Caco-2 (cell line): Measurements from ENCODE around the gene TKTL1. TPM values are rescaled to one million over a fixed set of nuclear protein-coding genes. Genes with fewer than 3 reads are reported as not detected.

Experiments used
- BruUV-seq: library from RNA; stranded (reverse); fragments of 400-500 nt; replicated peaks from 2 replicates; lab custom pipeline; 2021; lab: Mats Ljungman, UMichigan
- CTCF ChIA-PET: fragments of 300-600 bp; sonication (Branson Sonifier 250); formaldehyde crosslinking; loops from one replicate; lab custom pipeline; 2022; ENCODE audit warnings: antibody characterized with exemption; lab: Charles Lee
- POLR2A ChIA-PET: fragments of 300-600 bp; sonication (Branson Sonifier 250); formaldehyde crosslinking; loops from one replicate; lab custom pipeline; 2022; ENCODE audit warnings: antibody characterized with exemption; lab: Charles Lee
- DNase-seq, 2 experiments: peaks; one replicate each; pipeline versions ENCODE4 v3.0.0 to v3.0.0-alpha.2; 2020 to 2022
- H3K27me3 ChIP-seq: replicated peaks from 2 replicates; pipeline ENCODE4 v1.6.0; 2011; ENCODE audit warnings: low read length; ENCODE audit not compliant: control insufficient read depth, insufficient read depth
- H3K36me3 ChIP-seq: 2 replicates; pipeline ENCODE4 v1.5.1; 2011; ENCODE audit warnings: low read length; ENCODE audit not compliant: control insufficient read depth, insufficient read depth
- H3K4me1 ChIP-seq: fragments of 250-450 bp; sonication (Bioruptor Pico); 2 replicates; pipeline ENCODE4 v1.5.1; 2020; ENCODE audit warnings: mild to moderate bottlenecking
- H3K4me3 ChIP-seq: 2 replicates; pipeline ENCODE4 v1.5.1; 2011; ENCODE audit warnings: low read depth, mild to moderate bottlenecking, control low read depth, low read length
- H3K9me3 ChIP-seq: fragments of 250-450 bp; sonication (Bioruptor Pico); 2 replicates; pipeline ENCODE4 v1.5.1; 2020; ENCODE audit warnings: mild to moderate bottlenecking, moderate library complexity
- H3K27ac Mint-ChIP-seq: one replicate; pipeline ENCODE4 v1.8.0; 2022; ENCODE audit warnings: mixed read lengths; ENCODE audit not compliant: unreplicated experiment
- H3K27me3 Mint-ChIP-seq: one replicate; pipeline ENCODE4 v1.8.0; 2022; ENCODE audit warnings: mixed read lengths; ENCODE audit not compliant: insufficient read depth, unreplicated experiment
- H3K36me3 Mint-ChIP-seq: one replicate; pipeline ENCODE4 v1.8.0; 2022; ENCODE audit warnings: mild to moderate bottlenecking, mixed read lengths; ENCODE audit not compliant: insufficient read depth, unreplicated experiment
- H3K4me1 Mint-ChIP-seq: one replicate; pipeline ENCODE4 v1.8.0; 2022; ENCODE audit warnings: low read depth, mixed read lengths; ENCODE audit not compliant: unreplicated experiment
- H3K4me3 Mint-ChIP-seq: one replicate; pipeline ENCODE4 v1.8.0; 2022; ENCODE audit warnings: mild to moderate bottlenecking, moderate library complexity, mixed read lengths; ENCODE audit not compliant: unreplicated experiment
- H3K9me3 Mint-ChIP-seq: one replicate; pipeline ENCODE4 v1.8.0; 2022; ENCODE audit warnings: mixed read lengths; ENCODE audit not compliant: unreplicated experiment
- intact Hi-C: fragments of 100-400 bp; cut with micrococcal nuclease; formaldehyde crosslinking; loops from one replicate; pipeline ENCODE4 v1.10.0; 2022; ENCODE audit not compliant: unreplicated experiment
- total RNA-seq: library from RNA; stranded (reverse); gene quantifications from 2 replicates; pipeline ENCODE4 v1.2.3, GENCODE V29; 2022
- TF ChIP-seq, protein P1 (sequence below), 2 experiments: fragments of 200-600 bp in 1 of 2; IDR thresholded peaks; 1 replicate in 1 of 2; 2 replicates in 1 of 2; pipeline versions ENCODE4 v1.5.1 to v1.8.0; 2011 to 2022; ENCODE audit warnings: antibody characterized with exemption in 1 of 2, control low read depth in 1 of 2, inconsistent platforms in 1 of 2, low read depth in 1 of 2, low read length in 1 of 2, mild to moderate bottlenecking in 1 of 2, moderate library complexity in 1 of 2; ENCODE audit not compliant: insufficient read depth in 1 of 2, severe bottlenecking in 1 of 2, unreplicated experiment in 1 of 2

The TKTL1 gene
- total RNA-seq, 1 experiment from 2014 or later, result not detected

DNA sequence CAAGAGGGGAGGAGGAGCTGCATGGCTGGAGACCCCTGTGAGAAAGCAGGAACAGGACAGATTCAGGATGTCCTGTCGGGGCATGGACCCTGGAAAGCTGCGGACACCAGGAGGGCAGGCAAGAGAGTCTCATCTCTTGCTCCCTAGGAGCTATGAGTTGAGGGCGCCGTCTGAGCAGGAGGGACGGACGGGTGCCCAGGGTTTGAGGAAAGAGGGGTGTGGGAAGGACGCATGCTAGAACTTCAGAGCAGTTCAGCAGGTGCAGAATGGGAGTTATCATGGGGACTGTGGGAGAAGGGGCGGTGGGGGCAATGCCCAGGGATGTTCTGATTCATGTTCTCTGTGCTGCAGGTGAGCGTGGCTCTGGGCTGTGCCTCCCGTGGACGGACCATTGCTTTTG lies 24.8 kb downstream of the TKTL1 start:
- H3K36me3 ChIP-seq, result no peaks in the 10 kb centered on the region
- DNase-seq, result no peak
- ChIA-PET POLR2A (no interaction called here), CTCF (no interaction called here)
- H3K4me1 ChIP-seq, result no peaks in the 10 kb centered on the region
- peaks cover 9% of the 10 kb centered on the region for H3K27me3 Mint-ChIP-seq
- no peaks in the 10 kb centered on the region for H3K4me1 Mint-ChIP-seq
- no peaks in the 10 kb centered on the region for H3K27me3 ChIP-seq
- no peak overlapping the region for H3K4me3 ChIP-seq
- no peak overlapping the region for H3K27ac Mint-ChIP-seq
- H3K36me3 Mint-ChIP-seq, result no peaks in the 10 kb centered on the region
- intact Hi-C loops, result no loop called here
- no peak overlapping the region for H3K4me3 Mint-ChIP-seq
- no peaks in the 10 kb centered on the region for H3K9me3 ChIP-seq
- H3K9me3 Mint-ChIP-seq, result no peaks in the 10 kb centered on the region
- TF ChIP-seq, protein P1, sequence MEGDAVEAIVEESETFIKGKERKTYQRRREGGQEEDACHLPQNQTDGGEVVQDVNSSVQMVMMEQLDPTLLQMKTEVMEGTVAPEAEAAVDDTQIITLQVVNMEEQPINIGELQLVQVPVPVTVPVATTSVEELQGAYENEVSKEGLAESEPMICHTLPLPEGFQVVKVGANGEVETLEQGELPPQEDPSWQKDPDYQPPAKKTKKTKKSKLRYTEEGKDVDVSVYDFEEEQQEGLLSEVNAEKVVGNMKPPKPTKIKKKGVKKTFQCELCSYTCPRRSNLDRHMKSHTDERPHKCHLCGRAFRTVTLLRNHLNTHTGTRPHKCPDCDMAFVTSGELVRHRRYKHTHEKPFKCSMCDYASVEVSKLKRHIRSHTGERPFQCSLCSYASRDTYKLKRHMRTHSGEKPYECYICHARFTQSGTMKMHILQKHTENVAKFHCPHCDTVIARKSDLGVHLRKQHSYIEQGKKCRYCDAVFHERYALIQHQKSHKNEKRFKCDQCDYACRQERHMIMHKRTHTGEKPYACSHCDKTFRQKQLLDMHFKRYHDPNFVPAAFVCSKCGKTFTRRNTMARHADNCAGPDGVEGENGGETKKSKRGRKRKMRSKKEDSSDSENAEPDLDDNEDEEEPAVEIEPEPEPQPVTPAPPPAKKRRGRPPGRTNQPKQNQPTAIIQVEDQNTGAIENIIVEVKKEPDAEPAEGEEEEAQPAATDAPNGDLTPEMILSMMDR (IDR thresholded peaks at IDR 0.05; ENCODE audit: insufficient read depth in 1 of 2, low read depth in 1 of 2, low read length in 1 of 2, severe bottlenecking in 1 of 2, unreplicated experiment in 1 of 2), result no peak
- no TSS peak for BruUV-seq

DNA sequence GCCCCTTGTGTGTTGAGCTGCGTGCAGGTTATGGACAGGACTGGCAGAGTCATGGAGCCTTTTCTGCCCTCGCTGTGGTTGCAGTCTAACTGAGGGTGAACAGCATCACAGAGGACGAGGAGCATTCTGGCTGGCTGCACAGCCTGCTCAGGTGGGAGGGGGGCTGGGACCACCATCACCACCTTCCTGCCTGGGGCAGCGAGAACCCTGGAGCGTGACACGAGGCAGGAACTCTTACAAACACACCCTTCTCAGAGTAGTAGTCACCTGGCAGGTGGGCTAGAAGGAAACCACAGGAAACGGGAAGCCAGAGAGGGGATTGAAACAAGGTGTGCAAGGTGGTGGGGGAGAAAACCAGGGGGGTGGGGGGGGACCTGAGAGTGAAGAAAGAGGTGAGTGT lies 25.6 kb downstream of the TKTL1 start:
- CTCF ChIA-PET, result no interaction called here
- POLR2A ChIA-PET, result no interaction called here
- H3K36me3 Mint-ChIP-seq, result no peaks in the 10 kb centered on the region
- intact Hi-C loops, result no loop called here
- no peak for DNase-seq
- no peaks in the 10 kb centered on the region for H3K27me3 ChIP-seq
- no peaks in the 10 kb centered on the region for H3K36me3 ChIP-seq
- H3K27ac Mint-ChIP-seq, result no peak overlapping the region
- TF ChIP-seq, protein P1 (IDR thresholded peaks at IDR 0.05; ENCODE audit: insufficient read depth in 1 of 2, low read depth in 1 of 2, low read length in 1 of 2, severe bottlenecking in 1 of 2, unreplicated experiment in 1 of 2), result no peak
- no peak overlapping the region for H3K4me3 ChIP-seq
- no peaks in the 10 kb centered on the region for H3K4me1 Mint-ChIP-seq
- no peaks in the 10 kb centered on the region for H3K4me1 ChIP-seq
- no peaks in the 10 kb centered on the region for H3K9me3 ChIP-seq
- no peak overlapping the region for H3K4me3 Mint-ChIP-seq
- no TSS peak for BruUV-seq
- H3K27me3 Mint-ChIP-seq, result peaks cover 9% of the 10 kb centered on the region
- no peaks in the 10 kb centered on the region for H3K9me3 Mint-ChIP-seq

DNA sequence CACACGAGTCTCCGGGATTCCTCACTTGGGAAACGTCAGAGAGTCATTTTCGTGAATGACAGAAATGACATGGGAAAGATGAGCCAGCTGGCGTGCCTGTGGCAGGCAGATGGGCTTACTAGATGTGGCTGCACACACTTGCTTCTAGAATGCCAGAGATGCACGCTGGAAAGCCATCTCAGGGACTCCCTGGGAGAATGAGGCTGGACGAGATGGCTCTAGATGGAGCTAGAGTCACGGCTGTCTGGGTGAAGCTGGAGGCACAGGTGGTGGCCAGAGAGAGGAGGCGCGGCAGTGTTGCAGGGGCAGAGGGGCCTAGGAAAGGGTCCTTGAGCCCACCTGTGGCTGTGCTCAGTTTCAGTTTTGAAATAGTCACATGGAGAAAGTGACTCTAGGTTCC lies 26.0 kb downstream of the TKTL1 start:
- H3K27ac Mint-ChIP-seq, result no peak overlapping the region
- intact Hi-C loops, result no loop called here
- Histone ChIP-seq H3K36me3 (no peaks in the 10 kb centered on the region), H3K9me3 (no peaks in the 10 kb centered on the region), H3K27me3 (no peaks in the 10 kb centered on the region), H3K4me1 (no peaks in the 10 kb centered on the region), H3K4me3 (no peak overlapping the region)
- ChIA-PET CTCF (no interaction called here), POLR2A (no interaction called here)
- H3K4me1 Mint-ChIP-seq, result no peaks in the 10 kb centered on the region
- TF ChIP-seq, protein P1 (IDR thresholded peaks at IDR 0.05; ENCODE audit: insufficient read depth in 1 of 2, low read depth in 1 of 2, low read length in 1 of 2, severe bottlenecking in 1 of 2, unreplicated experiment in 1 of 2), result no peak
- no TSS peak for BruUV-seq
- peak in 1 of 2 experiments; percentile 11 for DNase-seq
- no peaks in the 10 kb centered on the region for H3K36me3 Mint-ChIP-seq
- H3K27me3 Mint-ChIP-seq, result peaks cover 9% of the 10 kb centered on the region
- no peaks in the 10 kb centered on the region for H3K9me3 Mint-ChIP-seq
- H3K4me3 Mint-ChIP-seq, result no peak overlapping the region
